Stimulated activated CD8-positive, alpha-beta memory T cell treated with anti-CD3 and anti-CD28 coated beads, Interleukin-12 subunit alpha, Interleukin-12 subunit beta, amount 100 ng/mL, for 4 hours (primary cell): ENCODE data around the gene RPL27A.
"Not testable (repeated sequence)": the region's sequence is repeated elsewhere in the genome, so short reads cannot be mapped to it uniquely, and the experiment has no call there.

Experiments
- DNase-seq: peaks from one replicate; pipeline ENCODE4 v3.0.0-alpha.2; 2020; ENCODE audit warnings: low read depth

Gene RPL27A

GRCh38 chr11:8682303-8683114 lies at the start of gene RPL27A, which contains the start of gene TRIM66:
TSS of gene RPL27A (plus strand) at chr11:8682792. CDS start at chr11:8682814, 22 bp downstream.
TSS of gene TRIM66 (minus strand) at chr11:8682665. CDS start at chr11:8672274, 10,391 bp downstream.
- DNase-seq, result peak; percentile 97

GRCh38 chr11:8634498-8634897 lies 48.1 kb upstream of the RPL27A start:
- no peak for DNase-seq

- no peak for DNase-seq
Measured at GRCh38 chr11:8636127-8636526, 46.5 kb upstream of the RPL27A start.

- no peak for DNase-seq
Measured at GRCh38 chr11:8638300-8638699, 44.3 kb upstream of the RPL27A start.

- DNase-seq, result no peak
Measured at GRCh38 chr11:8639655-8640054, 42.9 kb upstream of the RPL27A start.

GRCh38 chr11:8640267-8640906 lies 42.2 kb upstream of the RPL27A start:
- no peak for DNase-seq

GRCh38 chr11:8641332-8641731 lies 41.3 kb upstream of the RPL27A start:
- no peak for DNase-seq

GRCh38 chr11:8642196-8642841 lies 40.3 kb upstream of the RPL27A start:
- DNase-seq, result no peak

- no peak for DNase-seq
Measured at GRCh38 chr11:8646873-8647272, 35.7 kb upstream of the RPL27A start.

GRCh38 chr11:8649361-8649760 lies 33.2 kb upstream of the RPL27A start:
- no peak for DNase-seq

- DNase-seq, result no peak
Measured at GRCh38 chr11:8650401-8650990, 32.1 kb upstream of the RPL27A start.

- no peak for DNase-seq
Measured at GRCh38 chr11:8652140-8652539, 30.5 kb upstream of the RPL27A start.

GRCh38 chr11:8654503-8654902 lies 28.1 kb upstream of the RPL27A start:
- no peak for DNase-seq

- DNase-seq, result no peak
Measured at GRCh38 chr11:8656291-8656690, 26.3 kb upstream of the RPL27A start.

- DNase-seq, result no peak
Measured at GRCh38 chr11:8658321-8659057, 24.1 kb upstream of the RPL27A start.

- no peak for DNase-seq
Measured at GRCh38 chr11:8661001-8661795, 21.4 kb upstream of the RPL27A start.

- DNase-seq, result no peak
Measured at GRCh38 chr11:8665222-8665621, 17.4 kb upstream of the RPL27A start.

- not testable (repeated sequence) for DNase-seq
Measured at GRCh38 chr11:8670081-8670480, 12.5 kb upstream of the RPL27A start.

GRCh38 chr11:8671193-8671612 lies 11.4 kb upstream of the RPL27A start:
- no peak for DNase-seq

GRCh38 chr11:8671651-8672062 lies 10.9 kb upstream of the RPL27A start:
- no peak for DNase-seq

GRCh38 chr11:8672346-8672745 lies 10.2 kb upstream of the RPL27A start:
- no peak for DNase-seq
